Myocyte (in vitro differentiated cells): ENCODE data around the gene KRTCAP2. TPM values are rescaled to one million over a fixed set of nuclear protein-coding genes. Genes with fewer than 3 reads are reported as not detected.
A peak's percentile ranks its signal among the peaks of the same experiment; 100 is the strongest.
"Not testable (repeated sequence)": the region's sequence is repeated elsewhere in the genome, so short reads cannot be mapped to it uniquely, and the experiment has no call there.

ENCODE experiments used
- DNase-seq: peaks from one replicate; pipeline ENCODE4 v3.0.0-alpha.2; 2012; ENCODE audit warnings: low read depth
- total RNA-seq: library from RNA; depleted of rRNA; stranded (reverse); fragments of >200 nt; gene quantifications from 2 replicates; pipeline ENCODE4 v1.2.3, GENCODE V29; 2014

The KRTCAP2 gene
- total RNA-seq, 1 donor from 2014 or later = 81.4 TPM

GRCh38 chr1:155200920-155201319 lies 27.8 kb upstream of the KRTCAP2 start:
- no peak for DNase-seq

DNA sequence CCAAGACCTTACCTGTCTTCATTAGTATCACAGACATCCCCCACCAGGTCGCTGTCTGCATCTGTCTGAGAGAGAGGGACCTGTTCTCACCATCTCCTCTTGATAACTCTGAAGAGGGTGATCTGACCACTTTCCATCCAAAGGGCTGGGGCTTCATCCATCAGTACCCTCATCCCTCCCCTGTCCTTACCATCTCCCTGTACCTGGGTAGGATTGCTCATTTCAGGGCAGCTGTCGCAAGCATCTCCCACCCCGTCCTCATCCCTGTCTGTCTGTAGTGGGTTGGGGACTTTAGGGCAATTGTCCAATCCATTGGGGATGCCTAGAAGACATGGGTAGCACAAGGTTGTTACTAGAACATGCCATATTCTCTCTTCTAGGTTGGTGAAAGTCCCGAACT lies 26.7 kb upstream of the KRTCAP2 start:
- DNase-seq = no peak

- no peak for DNase-seq
Measured at GRCh38 chr1:155198547-155198906, 25.4 kb upstream of the KRTCAP2 start.

DNA sequence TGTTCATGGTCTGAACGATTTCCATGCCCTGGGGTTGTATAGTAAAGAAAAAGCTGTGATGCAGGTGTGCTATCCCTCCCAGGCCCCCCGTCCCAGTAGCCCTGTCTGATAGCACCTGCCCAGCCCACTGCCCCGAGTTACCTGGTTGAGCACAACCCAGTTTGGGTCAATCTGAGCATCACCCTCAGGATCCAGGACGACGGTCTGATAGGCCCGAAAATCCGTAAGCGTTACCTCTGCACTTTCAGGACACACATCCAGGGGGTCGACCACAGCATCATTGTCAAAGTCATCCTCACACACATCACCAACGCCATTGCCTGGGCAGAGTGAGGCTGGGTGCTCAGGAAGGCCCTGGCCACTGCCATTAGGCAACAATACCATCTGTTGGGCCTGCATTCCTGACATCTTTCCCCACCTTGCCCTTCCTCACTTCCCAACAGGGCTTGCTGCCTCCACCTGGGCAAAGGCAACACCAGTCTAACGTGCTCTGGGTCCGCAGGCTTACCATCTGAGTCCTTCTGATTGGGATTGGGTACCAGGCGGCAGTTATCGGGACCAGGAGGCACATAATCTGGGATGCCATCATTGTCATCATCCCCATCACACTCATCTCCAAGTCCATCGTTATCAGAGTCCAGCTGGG lies 24.9 kb upstream of the KRTCAP2 start:
- DNase-seq = no peak

- no peak for DNase-seq
Measured at GRCh38 chr1:155196893-155197638, 24.0 kb upstream of the KRTCAP2 start.

DNA sequence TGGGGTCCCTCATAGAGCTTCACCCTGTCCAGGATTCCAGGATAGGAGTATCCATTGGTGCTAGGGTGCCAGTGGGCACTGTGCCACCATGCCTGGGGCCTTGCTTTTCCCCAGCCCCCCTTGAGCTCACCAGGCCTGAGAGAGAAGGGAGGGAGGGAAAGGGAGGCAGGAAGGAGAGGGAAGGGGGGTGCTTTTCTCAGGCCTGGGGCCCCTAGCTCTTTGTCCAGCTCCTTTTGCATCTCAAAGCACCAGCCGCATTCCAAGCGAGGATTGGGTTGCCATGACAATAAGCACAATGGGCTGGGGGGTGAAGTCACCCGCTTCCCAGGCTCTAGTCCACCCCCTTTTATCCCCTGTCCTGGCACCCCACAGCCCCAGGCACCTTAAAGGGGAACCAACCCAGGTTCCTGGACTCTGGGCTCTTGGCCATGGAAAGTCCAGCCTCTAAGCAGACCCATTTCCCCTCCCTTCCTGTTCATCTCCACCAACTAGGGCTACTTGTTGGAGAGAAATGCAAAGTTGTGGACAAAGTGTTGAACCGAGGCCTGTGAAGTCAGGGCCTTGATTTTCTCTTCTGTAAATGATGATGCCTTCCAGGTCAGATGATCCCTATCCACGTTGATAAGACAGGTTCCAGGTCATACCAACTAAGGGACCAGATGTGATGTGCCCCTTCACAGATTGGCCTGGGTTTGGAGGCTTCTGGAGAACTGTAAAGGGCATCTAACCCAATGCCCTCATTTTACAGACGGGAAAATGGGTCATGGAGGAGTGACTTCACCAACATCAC lies 23.2 kb upstream of the KRTCAP2 start:
- DNase-seq = no peak

DNA sequence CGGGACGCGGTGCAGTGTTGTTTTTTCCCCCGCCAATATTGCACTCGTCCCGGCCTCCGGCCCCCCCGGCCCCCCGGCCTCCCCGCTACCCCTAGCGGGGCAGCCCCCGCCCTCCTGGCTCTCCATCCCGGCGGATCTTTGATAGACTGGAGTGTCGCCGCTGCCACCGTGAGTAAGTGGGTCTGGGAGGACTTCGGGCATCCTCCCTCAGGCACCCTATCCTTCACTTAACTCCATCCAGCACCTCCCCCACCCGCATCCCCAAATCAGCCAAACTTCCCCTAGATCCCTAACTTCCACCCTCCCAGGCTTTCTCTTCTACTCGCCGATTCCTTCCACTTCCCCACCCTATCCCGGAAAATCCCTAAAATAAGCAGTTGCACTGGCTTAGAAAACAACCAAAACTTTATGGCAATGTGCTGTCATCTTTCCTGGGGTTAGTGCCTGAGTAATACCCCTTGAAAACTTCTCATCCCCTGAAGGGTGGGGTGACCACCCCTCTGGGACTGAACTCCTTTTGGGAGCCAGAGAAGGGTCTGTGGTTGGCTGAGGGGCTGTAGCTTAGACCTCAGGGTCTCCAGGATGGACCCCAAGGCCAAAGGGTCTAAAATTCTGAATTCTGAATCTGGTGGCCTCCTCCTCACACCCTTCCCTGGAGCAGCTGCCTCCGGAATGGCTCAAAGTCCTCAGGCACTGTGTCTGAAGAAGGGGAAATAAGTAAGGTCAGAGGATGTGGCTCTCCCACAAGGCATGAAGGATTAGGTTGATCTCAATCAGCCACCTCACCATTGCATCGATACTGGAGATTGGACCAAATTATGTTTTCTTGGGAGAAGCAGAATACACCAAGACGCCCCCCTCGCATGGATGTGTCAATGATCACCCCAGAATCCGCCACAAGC lies 22.3 kb upstream of the KRTCAP2 start:
- DNase-seq = no peak

GRCh38 chr1:155193991-155194240 lies 20.8 kb upstream of the KRTCAP2 start:
- DNase-seq = not testable (repeated sequence)

DNA sequence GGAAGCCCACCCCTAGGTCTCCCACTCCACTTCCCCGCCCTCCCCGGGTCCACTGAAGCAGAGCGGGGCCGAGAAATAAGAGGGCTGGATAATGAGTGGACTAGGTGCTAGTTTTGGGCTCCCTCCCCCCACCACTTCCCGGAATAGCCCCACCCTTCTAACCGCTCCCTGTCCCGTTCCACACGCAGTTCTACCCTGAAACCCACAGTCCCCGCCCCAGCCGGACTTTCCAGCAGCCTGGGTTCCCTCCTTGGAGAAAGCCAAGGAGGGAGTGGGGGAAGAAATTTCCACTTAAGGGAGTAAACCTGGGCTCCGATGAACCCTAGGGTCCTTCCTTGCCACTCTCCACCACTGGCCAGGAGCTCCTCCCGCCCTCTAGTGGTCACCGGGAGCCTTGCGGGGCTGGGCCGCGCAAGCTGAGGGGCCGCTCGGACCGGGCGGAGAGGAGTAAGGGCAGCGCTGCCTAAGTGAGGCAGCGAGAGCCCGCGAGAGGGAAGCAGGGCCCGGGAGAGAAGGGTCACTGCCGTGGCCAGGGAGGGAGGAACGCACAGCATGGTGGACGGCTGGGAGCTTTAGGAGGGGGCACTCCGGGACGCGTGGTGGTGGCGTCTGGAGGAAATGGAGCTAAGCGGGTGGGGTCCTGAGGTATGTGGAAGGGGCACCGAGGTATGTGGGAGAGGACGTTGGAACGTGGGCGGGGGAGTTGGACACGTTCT lies 20.3 kb upstream of the KRTCAP2 start:
- DNase-seq = peak; percentile 92

DNA sequence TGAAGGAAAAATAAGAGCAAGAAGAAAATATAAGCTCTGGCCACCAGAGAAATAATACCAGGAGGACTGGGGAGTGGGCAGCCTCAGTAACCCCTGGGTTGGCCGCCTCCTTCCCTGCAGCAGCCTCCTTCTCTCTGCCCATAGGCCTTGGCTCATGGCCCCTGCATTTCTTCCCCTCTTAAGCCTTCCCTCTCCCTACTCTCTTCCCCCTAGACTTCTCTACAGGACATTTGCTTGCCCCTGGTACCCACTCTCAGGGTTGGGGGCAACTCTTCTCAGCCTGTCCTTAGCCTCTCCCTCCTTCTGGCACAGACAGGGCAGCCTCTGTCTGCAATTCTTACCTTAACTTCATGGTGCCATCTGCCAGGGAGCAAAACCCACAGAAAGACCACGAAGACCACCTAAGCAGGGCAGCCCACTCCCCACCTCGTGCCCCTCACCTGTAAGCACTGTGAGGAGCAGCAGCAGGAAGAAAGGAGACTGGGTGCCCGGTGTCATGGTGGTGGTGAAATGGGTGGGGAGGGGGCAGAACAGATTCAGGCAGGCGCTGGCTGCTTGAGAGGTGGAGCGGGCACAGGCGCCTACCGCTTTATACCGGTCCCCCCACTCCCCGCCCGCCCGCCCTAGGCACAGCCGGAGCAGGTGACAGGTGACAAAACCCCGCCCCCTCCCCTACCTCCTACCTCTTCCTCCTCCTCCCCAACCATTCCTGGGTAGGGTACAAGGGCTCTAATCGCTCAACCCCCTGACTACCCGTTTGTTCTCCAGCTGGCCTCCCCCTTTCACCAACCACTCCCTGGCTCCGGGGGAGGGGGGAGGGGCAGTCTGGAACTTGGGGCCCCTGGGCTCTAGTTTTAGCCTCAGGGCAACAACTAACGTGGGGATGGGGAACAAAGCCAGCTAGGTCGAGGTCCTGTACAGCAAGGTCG lies 19.5 kb upstream of the KRTCAP2 start:
- DNase-seq = no peak

- no peak for DNase-seq
Measured at GRCh38 chr1:155191904-155192303, 18.8 kb upstream of the KRTCAP2 start.

- DNase-seq = not testable (repeated sequence)
Measured at GRCh38 chr1:155189926-155190325, 16.8 kb upstream of the KRTCAP2 start.

DNA sequence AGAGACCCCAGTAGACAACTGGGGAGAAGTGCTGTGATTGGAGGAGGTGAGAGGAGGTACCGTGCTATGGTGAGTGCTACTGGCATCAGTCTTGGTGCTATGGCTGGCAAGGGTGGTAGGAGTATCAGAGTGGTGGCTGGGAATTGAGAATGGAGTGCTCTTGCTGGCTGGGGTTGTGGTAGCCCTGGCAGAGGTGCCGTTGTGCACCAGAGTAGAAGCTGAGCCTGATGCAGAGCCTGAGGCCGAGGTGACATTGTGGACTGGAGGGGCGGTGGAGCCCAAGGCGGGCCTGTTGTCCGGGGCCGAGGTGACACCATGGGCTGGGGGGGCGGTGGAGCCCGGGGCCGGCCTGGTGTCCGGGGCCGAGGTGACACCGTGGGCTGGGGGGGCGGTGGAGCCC lies 15.2 kb upstream of the KRTCAP2 start:
- DNase-seq = no peak

GRCh38 chr1:155187456-155187891 lies 14.4 kb upstream of the KRTCAP2 start:
- no peak for DNase-seq

DNA sequence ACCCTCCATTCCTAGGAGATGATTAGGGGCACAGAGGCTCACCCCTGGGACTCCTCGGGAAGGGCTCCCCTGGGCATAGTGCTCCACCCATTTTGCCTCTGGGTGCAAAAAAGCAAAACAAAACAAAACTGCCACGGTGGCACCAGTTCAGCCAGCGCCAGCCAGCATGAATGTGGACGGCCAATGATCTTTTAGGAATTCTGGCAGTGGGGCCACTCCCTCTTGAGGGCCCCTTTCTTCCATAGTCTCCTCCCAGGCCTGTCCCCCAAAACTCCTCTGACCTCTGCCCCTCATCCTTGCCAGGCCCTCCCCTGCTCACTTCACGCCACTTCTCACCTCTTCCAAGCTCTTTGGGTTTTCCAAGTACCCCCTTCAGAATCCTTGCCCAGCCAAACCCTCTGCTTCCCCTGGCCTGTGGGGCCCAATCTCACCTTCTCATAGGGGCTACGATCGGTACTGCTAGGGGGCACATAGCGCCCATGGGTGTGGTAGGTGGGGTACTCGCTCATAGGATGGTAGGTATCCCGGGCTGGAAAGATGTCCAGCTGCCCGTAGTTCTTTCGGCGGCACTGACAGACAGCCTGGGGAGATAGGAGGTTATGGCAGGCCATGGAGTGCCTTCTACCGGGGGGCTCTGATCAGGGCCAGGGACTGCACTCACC lies 13.8 kb upstream of the KRTCAP2 start:
- no peak for DNase-seq

- no peak for DNase-seq
Measured at GRCh38 chr1:155186067-155186793, 13.1 kb upstream of the KRTCAP2 start.

- DNase-seq = no peak
Measured at GRCh38 chr1:155185783-155186066, 12.6 kb upstream of the KRTCAP2 start.
